ENCODE data around the gene CENPP.

- no peak for TF ChIP-seq HNF4A (conservative IDR thresholded peaks at IDR 0.05)
- no peak for TF ChIP-seq RAD21 (IDR thresholded peaks at IDR 0.05)
- TF ChIP-seq MAX (IDR thresholded peaks at IDR 0.05), result no peak
- TF ChIP-seq, protein P1, sequence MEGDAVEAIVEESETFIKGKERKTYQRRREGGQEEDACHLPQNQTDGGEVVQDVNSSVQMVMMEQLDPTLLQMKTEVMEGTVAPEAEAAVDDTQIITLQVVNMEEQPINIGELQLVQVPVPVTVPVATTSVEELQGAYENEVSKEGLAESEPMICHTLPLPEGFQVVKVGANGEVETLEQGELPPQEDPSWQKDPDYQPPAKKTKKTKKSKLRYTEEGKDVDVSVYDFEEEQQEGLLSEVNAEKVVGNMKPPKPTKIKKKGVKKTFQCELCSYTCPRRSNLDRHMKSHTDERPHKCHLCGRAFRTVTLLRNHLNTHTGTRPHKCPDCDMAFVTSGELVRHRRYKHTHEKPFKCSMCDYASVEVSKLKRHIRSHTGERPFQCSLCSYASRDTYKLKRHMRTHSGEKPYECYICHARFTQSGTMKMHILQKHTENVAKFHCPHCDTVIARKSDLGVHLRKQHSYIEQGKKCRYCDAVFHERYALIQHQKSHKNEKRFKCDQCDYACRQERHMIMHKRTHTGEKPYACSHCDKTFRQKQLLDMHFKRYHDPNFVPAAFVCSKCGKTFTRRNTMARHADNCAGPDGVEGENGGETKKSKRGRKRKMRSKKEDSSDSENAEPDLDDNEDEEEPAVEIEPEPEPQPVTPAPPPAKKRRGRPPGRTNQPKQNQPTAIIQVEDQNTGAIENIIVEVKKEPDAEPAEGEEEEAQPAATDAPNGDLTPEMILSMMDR (IDR thresholded peaks at IDR 0.05; ENCODE audit: low read depth, low read length, missing input control), result no peak
- TF ChIP-seq YY1 (IDR thresholded peaks at IDR 0.05), result no peak
- TF ChIP-seq EGR1 (IDR thresholded peaks at IDR 0.05; ENCODE audit: low read depth in 2 of 2), result no peak
- TF ChIP-seq JUND (IDR thresholded peaks at IDR 0.05), result no peak
Measured at GRCh38 chr9:92345582-92345981, 19.8 kb downstream of the CENPP start.
